Measurements from ENCODE around the gene ABLIM1.

The ABLIM1 gene

GRCh38 chr10:114648368-114648767, 9.7 kb downstream of the ABLIM1 start:
- peak; percentile 44 for DNase-seq (ENCODE audit: low read depth)
- no peak for TF ChIP-seq CTCF (conservative IDR thresholded peaks at IDR 0.05; ENCODE audit: low read depth, low read length)
- H3K4me3 ChIP-seq (ENCODE audit: low read length), result no peak overlapping the region

GRCh38 chr10:114647545-114648138, 10.4 kb downstream of the ABLIM1 start:
- H3K4me3 ChIP-seq (ENCODE audit: low read length), result no peak overlapping the region
- no peak for TF ChIP-seq CTCF (conservative IDR thresholded peaks at IDR 0.05; ENCODE audit: low read depth, low read length)
- no peak for DNase-seq (ENCODE audit: low read depth)

- no peak for DNase-seq (ENCODE audit: low read depth)
Measured at GRCh38 chr10:114646426-114646825, 11.6 kb downstream of the ABLIM1 start.

GRCh38 chr10:114645706-114646105, 12.4 kb downstream of the ABLIM1 start:
- no peak overlapping the region for H3K4me3 ChIP-seq (ENCODE audit: low read length)
- TF ChIP-seq CTCF (conservative IDR thresholded peaks at IDR 0.05; ENCODE audit: low read depth, low read length), result no peak
- no peak for DNase-seq (ENCODE audit: low read depth)

More at GRCh38 chr10:114646426-114646825, 11.6 kb downstream of the ABLIM1 start:
- no peak for TF ChIP-seq CTCF (conservative IDR thresholded peaks at IDR 0.05; ENCODE audit: low read depth, low read length)
- H3K4me3 ChIP-seq (ENCODE audit: low read length), result no peak overlapping the region

- TF ChIP-seq CTCF (conservative IDR thresholded peaks at IDR 0.05; ENCODE audit: low read depth, low read length), result no peak
- DNase-seq (ENCODE audit: low read depth), result no peak
- H3K4me3 ChIP-seq (ENCODE audit: low read length), result no peak overlapping the region
Measured at GRCh38 chr10:114643158-114643557, 14.9 kb downstream of the ABLIM1 start.

GRCh38 chr10:114642729-114643128, 15.3 kb downstream of the ABLIM1 start:
- no peak for TF ChIP-seq CTCF (conservative IDR thresholded peaks at IDR 0.05; ENCODE audit: low read depth, low read length)
- no peak for DNase-seq (ENCODE audit: low read depth)
- H3K4me3 ChIP-seq (ENCODE audit: low read length), result no peak overlapping the region

- no peak for TF ChIP-seq CTCF (conservative IDR thresholded peaks at IDR 0.05; ENCODE audit: low read depth, low read length)
- DNase-seq (ENCODE audit: low read depth), result peak; percentile 92
- no peak overlapping the region for H3K4me3 ChIP-seq (ENCODE audit: low read length)
Measured at GRCh38 chr10:114638821-114639625, 19.1 kb downstream of the ABLIM1 start.
